Breast epithelium (tissue), 4 donors: Measurements from ENCODE around the gene ZIM2. TPM values are rescaled to one million over a fixed set of nuclear protein-coding genes. Genes with fewer than 3 reads are reported as not detected.

ENCODE experiments used
- DNase-seq, 2 donors: peaks; one replicate each; pipeline ENCODE4 v3.0.0-alpha.2; 2019; ENCODE audit warnings: low spot score in 2 of 2
- H3K27ac ChIP-seq, 2 donors: fragments of 200-600 bp; sonication (generic) in 1 of 2; one replicate each; pipeline ENCODE4 v1.5.1; 2016 to 2019; ENCODE audit warnings: mild to moderate bottlenecking in 1 of 2
- H3K27me3 ChIP-seq, 2 donors: fragments of 200-600 bp; sonication (generic) in 1 of 2; one replicate each; pipeline versions ENCODE4 v1.5.1 to v1.6.0; 2017 to 2019; ENCODE audit warnings: control low read depth in 1 of 2, mild to moderate bottlenecking in 1 of 2
- H3K36me3 ChIP-seq: fragments of 200-600 bp; one replicate; pipeline ENCODE4 v1.5.1; 2019
- H3K4me1 ChIP-seq, 2 donors: fragments of 200-600 bp; sonication (generic); one replicate each; pipeline ENCODE4 v1.5.1; 2016 to 2019; ENCODE audit warnings: control low read depth in 1 of 2
- H3K4me3 ChIP-seq, 3 donors: fragments of 200-600 bp; sonication (generic); 1 replicate in 2 of 3; 2 replicates in 1 of 3; pipeline ENCODE4 v1.5.1; 2016 to 2019; ENCODE audit warnings: mild to moderate bottlenecking in 3 of 3, moderate library complexity in 2 of 3
- H3K9me3 ChIP-seq, 2 donors: fragments of 200-600 bp; sonication (generic) in 1 of 2; one replicate each; pipeline ENCODE4 v1.5.1; 2016 to 2019; ENCODE audit warnings: control low read depth in 1 of 2
- CTCF ChIP-seq, 3 donors: fragments of 450-650 bp; IDR thresholded peaks; one replicate each; pipeline ENCODE4 v1.5.1; 2016 to 2017; ENCODE audit warnings: antibody characterized with exemption in 3 of 3, mild to moderate bottlenecking in 3 of 3, moderate library complexity in 3 of 3
- POLR2A ChIP-seq: fragments of 450-650 bp; IDR thresholded peaks from one replicate; pipeline ENCODE4 v1.6.1; 2016; ENCODE audit warnings: antibody characterized with exemption, mild to moderate bottlenecking, moderate library complexity
- POLR2AphosphoS5 ChIP-seq, 3 donors: sonication (generic); formaldehyde crosslinking; IDR thresholded peaks; one replicate each; pipeline ENCODE4 v1.6.1; 2017; ENCODE audit warnings: antibody characterized with exemption in 3 of 3
- intact Hi-C: fragments of 100-400 bp; cut with DNase I; formaldehyde crosslinking; loops from one replicate; pipeline ENCODE4 v1.15.1; 2023; ENCODE audit warnings: low total_unique reads
- total RNA-seq, 3 donors: library from RNA; depleted of rRNA; stranded (reverse); fragments of >200 nt; gene quantifications; one replicate each; pipeline ENCODE4 v1.1.0, GENCODE V29; 2016

The ZIM2 gene
- total RNA-seq, 3 donors from 2014 or later = 0.48 to 1.6 (median 1.3) TPM

GRCh38 chr19:56760842-56761241, 79.7 kb downstream of the ZIM2 start:
- intact Hi-C loops = no loop called here
- no peaks in the 10 kb centered on the region for H3K27me3 ChIP-seq
- H3K36me3 ChIP-seq = no peaks in the 10 kb centered on the region
- peaks cover 10 to 22% of the 10 kb centered on the region in 2 donors for H3K9me3 ChIP-seq
- DNase-seq = no peak
- H3K27ac ChIP-seq = no peak overlapping the region
- H3K4me3 ChIP-seq = no peak overlapping the region
- H3K4me1 ChIP-seq = no peaks in the 10 kb centered on the region
- TF ChIP-seq POLR2A = no peak

DNA sequence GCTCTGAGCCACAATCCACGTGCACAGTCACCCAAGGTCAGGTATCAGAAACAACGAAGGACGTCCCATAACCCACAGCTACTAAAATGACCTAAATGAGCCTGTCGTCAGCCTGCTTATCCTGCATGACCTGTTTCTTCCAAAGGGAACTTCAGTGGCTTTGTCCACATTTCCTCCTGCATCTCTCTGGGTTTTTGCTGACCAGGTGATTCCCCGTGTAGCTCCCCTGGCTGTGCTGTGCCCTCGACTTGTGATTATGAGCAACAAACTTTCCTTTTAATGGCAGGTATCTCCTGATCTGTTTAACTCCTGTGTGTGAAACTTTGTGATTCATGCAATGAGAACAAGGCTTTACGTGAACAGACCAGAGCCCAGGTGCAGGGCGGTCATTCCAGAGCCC, 81.0 kb downstream of the ZIM2 start:
- Histone ChIP-seq H3K9me3 (peaks cover 10 to 13% of the 10 kb centered on the region in 2 donors), H3K4me3 (no peak overlapping the region), H3K4me1 (no peaks in the 10 kb centered on the region), H3K36me3 (no peaks in the 10 kb centered on the region), H3K27ac (no peak overlapping the region), H3K27me3 (no peaks in the 10 kb centered on the region)
- intact Hi-C loops = no loop called here
- TF ChIP-seq CTCF (IDR thresholded peaks at IDR 0.05) = no peak
- TF ChIP-seq POLR2A = no peak
- no peak for TF ChIP-seq POLR2AphosphoS5 (IDR thresholded peaks at IDR 0.05)
- no peak for DNase-seq

DNA sequence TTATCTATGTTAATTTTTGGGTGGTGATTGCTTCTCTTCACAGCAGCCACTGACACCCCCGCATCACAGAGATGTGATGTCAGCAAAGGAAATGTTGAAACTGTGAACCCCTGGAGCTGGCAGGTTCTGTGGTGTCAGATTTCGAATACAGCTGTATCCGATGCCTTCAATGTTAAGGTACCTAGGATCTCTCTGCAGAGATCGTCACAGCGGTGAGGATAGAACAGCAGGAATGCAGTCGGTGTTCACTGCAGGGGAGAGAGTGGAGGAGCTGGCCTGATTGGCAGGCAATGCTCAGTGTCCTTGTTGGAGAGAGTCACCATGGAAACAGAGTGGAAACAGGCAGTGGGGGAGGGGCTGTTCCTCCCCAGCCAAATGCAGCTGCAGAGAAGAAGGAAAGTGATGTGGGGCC, 89.4 kb downstream of the ZIM2 start:
- H3K27ac ChIP-seq = no peak overlapping the region
- H3K4me3 ChIP-seq = no peak overlapping the region
- H3K9me3 ChIP-seq = no peaks in the 10 kb centered on the region
- H3K36me3 ChIP-seq = no peaks in the 10 kb centered on the region
- no peaks in the 10 kb centered on the region for H3K4me1 ChIP-seq
- intact Hi-C loops = no loop called here
- peaks cover 0 to 4% of the 10 kb centered on the region in 2 donors for H3K27me3 ChIP-seq
- no peak for DNase-seq
- TF ChIP-seq CTCF (IDR thresholded peaks at IDR 0.05) = no peak
- TF ChIP-seq POLR2AphosphoS5 (IDR thresholded peaks at IDR 0.05) = no peak
- no peak for TF ChIP-seq POLR2A

- Histone ChIP-seq H3K27me3 (peaks cover 0 to 4% of the 10 kb centered on the region in 2 donors), H3K36me3 (no peaks in the 10 kb centered on the region), H3K27ac (no peak overlapping the region), H3K4me3 (no peak overlapping the region), H3K9me3 (no peaks in the 10 kb centered on the region), H3K4me1 (no peaks in the 10 kb centered on the region)
- intact Hi-C loops = no loop called here
- TF ChIP-seq POLR2AphosphoS5 (IDR thresholded peaks at IDR 0.05) (no peak), CTCF (IDR thresholded peaks at IDR 0.05) (no peak), POLR2A (no peak)
- DNase-seq = no peak
These were observed 89.9 kb downstream of the ZIM2 start for GRCh38 chr19:56750658-56751057.

GRCh38 chr19:56748378-56748777, 92.1 kb downstream of the ZIM2 start:
- H3K4me1 ChIP-seq = no peaks in the 10 kb centered on the region
- TF ChIP-seq POLR2A (no peak), CTCF (IDR thresholded peaks at IDR 0.05) (peak in 2 of 3 donors; percentile 54 to 59)
- H3K27me3 ChIP-seq = peaks cover 0 to 4% of the 10 kb centered on the region in 2 donors
- DNase-seq = no peak
- intact Hi-C loops = no loop called here
- no peak overlapping the region for H3K4me3 ChIP-seq
- no peaks in the 10 kb centered on the region for H3K36me3 ChIP-seq
- peaks cover 0 to under 1% of the 10 kb centered on the region in 2 donors for H3K9me3 ChIP-seq
- H3K27ac ChIP-seq = no peak overlapping the region

DNA sequence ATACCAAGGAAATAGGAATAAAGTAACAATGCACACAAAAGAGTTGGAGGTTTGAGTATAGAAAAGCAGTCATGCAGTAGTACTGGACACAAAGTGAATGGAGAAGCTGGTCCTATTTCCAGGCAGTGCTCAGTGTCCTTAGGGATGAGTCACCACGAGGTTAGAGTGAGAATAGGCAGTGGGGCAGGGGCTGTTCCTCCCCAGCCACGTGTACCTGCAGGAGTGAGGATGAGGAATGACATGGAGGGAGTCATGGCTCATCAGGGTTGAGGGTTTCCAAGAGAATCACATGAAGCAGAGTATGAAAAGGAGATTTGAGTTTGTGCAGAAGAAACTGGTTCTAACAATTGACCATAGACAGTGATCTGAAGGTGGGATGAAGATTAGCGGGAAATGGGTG, 94.2 kb downstream of the ZIM2 start:
- Histone ChIP-seq H3K9me3 (peaks cover 0 to 3% of the 10 kb centered on the region in 2 donors), H3K27ac (no peak overlapping the region), H3K36me3 (no peaks in the 10 kb centered on the region), H3K4me1 (no peaks in the 10 kb centered on the region), H3K27me3 (peaks cover 0 to 3% of the 10 kb centered on the region in 2 donors), H3K4me3 (no peak overlapping the region)
- no peak for TF ChIP-seq POLR2A
- TF ChIP-seq CTCF (IDR thresholded peaks at IDR 0.05) = no peak
- TF ChIP-seq POLR2AphosphoS5 (IDR thresholded peaks at IDR 0.05) = no peak
- intact Hi-C loops = no loop called here
- DNase-seq = no peak
